Stomach (tissue), 9 donors: Measurements from ENCODE around the gene TENM4. TPM values are rescaled to one million over a fixed set of nuclear protein-coding genes. Genes with fewer than 3 reads are reported as not detected.

Experiments
- DNase-seq, 2 donors: peaks; one replicate each; pipeline versions ENCODE4 v3.0.0 to v3.0.0-alpha.2; 2013 to 2019
- H3K27ac ChIP-seq, 5 donors: fragments of 200-600 bp in 4 of 5; sonication (generic) in 4 of 5; one replicate each; pipeline ENCODE4 v1.5.1; 2013 to 2019; ENCODE audit warnings: mild to moderate bottlenecking in 1 of 5, moderate library complexity in 1 of 5
- H3K27me3 ChIP-seq, 3 donors: fragments of 200-600 bp; sonication (generic); one replicate each; pipeline ENCODE4 v1.5.1; 2017 to 2019; ENCODE audit warnings: mixed run types in 1 of 3
- H3K36me3 ChIP-seq, 4 donors: fragments of 200-600 bp; sonication (generic); 1 replicate in 3 of 4; 2 replicates in 1 of 4; pipeline ENCODE4 v1.5.1; 2016 to 2019
- H3K4me1 ChIP-seq, 4 donors: fragments of 200-600 bp; sonication (generic); one replicate each; pipeline ENCODE4 v1.5.1; 2016 to 2019
- H3K4me3 ChIP-seq, 4 donors: fragments of 200-600 bp; sonication (generic) in 3 of 4; one replicate each; pipeline ENCODE4 v1.5.1; 2016 to 2019; ENCODE audit warnings: mild to moderate bottlenecking in 1 of 4
- H3K9me3 ChIP-seq, 4 donors: fragments of 200-600 bp; sonication (generic); one replicate each; pipeline ENCODE4 v1.5.1; 2016 to 2019
- CTCF ChIP-seq, 7 experiments: fragments of 450-650 bp in 4 of 7; fragments of 200-600 bp in 3 of 7; sonication (generic) in 3 of 7; IDR thresholded peaks; one replicate each; pipeline ENCODE4 v1.5.1; 2016 to 2019; ENCODE audit warnings: antibody characterized with exemption in 7 of 7, control low read depth in 2 of 7, mild to moderate bottlenecking in 1 of 7
- EP300 ChIP-seq: sonication (generic); formaldehyde crosslinking; IDR thresholded peaks from one replicate; pipeline ENCODE4 v1.6.1; 2017; ENCODE audit warnings: antibody characterized with exemption
- POLR2A ChIP-seq, 4 donors: fragments of 450-650 bp; IDR thresholded peaks; one replicate each; pipeline ENCODE4 v1.6.1; 2016; ENCODE audit warnings: antibody characterized with exemption in 4 of 4, control low read depth in 2 of 4, mild to moderate bottlenecking in 1 of 4, moderate library complexity in 1 of 4
- POLR2AphosphoS5 ChIP-seq, 3 donors: sonication (generic); formaldehyde crosslinking; IDR thresholded peaks; one replicate each; pipeline ENCODE4 v1.6.1; 2016; ENCODE audit warnings: antibody characterized with exemption in 3 of 3
- WGBS, 5 donors: extraction: QIAGEN DNeasy Blood & Tissue Kit in 3 of 5; methylation state at CpG; one replicate each; pipeline versions ENCODE4 v1.1.5 to v1.1.7; 2013 to 2018; 5-methylcytosine and 5-hydroxymethylcytosine counted together
- intact Hi-C: fragments of 100-400 bp; cut with DNase I; formaldehyde crosslinking; loops from one replicate; pipeline ENCODE4 v1.15.1; 2023; ENCODE audit warnings: low total_unique reads
- polyA plus RNA-seq, 3 donors: library from polyadenylated mRNA; stranded (reverse); fragments of 200-250 nt; gene quantifications; one replicate each; pipeline ENCODE4 v1.2.3, GENCODE V29; 2013
- total RNA-seq, 5 donors: library from RNA; depleted of rRNA; stranded (reverse); fragments of >200 nt; gene quantifications; one replicate each; pipeline versions ENCODE4 v1.1.0 to v1.2.3, GENCODE V29; 2014 to 2016
- donor health status: healthy with polysubstance abuse.
- donor health status: Bipolar disorder and iron deficiency.
- donor health status: healthy.

The TENM4 gene
- total and polyA plus RNA-seq, 8 donors: 0.06 to 13.2 (median 0.87) TPM; not detected in 1

- no peaks in the 10 kb centered on the region for H3K36me3 ChIP-seq
- no peak overlapping the region for H3K27ac ChIP-seq
- intact Hi-C loops: no loop called here
- no peaks in the 10 kb centered on the region for H3K9me3 ChIP-seq
- no peak for DNase-seq
- no peaks in the 10 kb centered on the region for H3K4me1 ChIP-seq
- H3K27me3 ChIP-seq: peaks cover 0 to 4% (median 0%) of the 10 kb centered on the region in 3 donors
- no peak overlapping the region for H3K4me3 ChIP-seq
- TF ChIP-seq EP300 (no peak), POLR2A (IDR thresholded peaks at IDR 0.05) (no peak), CTCF (IDR thresholded peaks at IDR 0.05) (no peak), POLR2AphosphoS5 (IDR thresholded peaks at IDR 0.05) (no peak)
- 86 to 90% (median 87%) methylated on average over 10 of the region's 10 CpGs for WGBS, 5 donors
Measured at GRCh38 chr11:79221444-79222130, 219.2 kb downstream of the TENM4 start.

- Histone ChIP-seq H3K27ac (no peak overlapping the region), H3K36me3 (no peaks in the 10 kb centered on the region), H3K9me3 (no peaks in the 10 kb centered on the region), H3K4me3 (no peak overlapping the region), H3K4me1 (no peaks in the 10 kb centered on the region), H3K27me3 (peaks cover 0 to 4% (median 0%) of the 10 kb centered on the region in 3 donors)
- no peak for DNase-seq
- WGBS, 5 donors: 78 to 90% (median 86%) methylated on average over 3 of the region's 3 CpGs
- TF ChIP-seq POLR2AphosphoS5 (IDR thresholded peaks at IDR 0.05): no peak
- TF ChIP-seq POLR2A (IDR thresholded peaks at IDR 0.05): no peak
- no peak for TF ChIP-seq CTCF (IDR thresholded peaks at IDR 0.05)
- no peak for TF ChIP-seq EP300
- intact Hi-C loops: no loop called here
Measured at GRCh38 chr11:79220171-79220570, 220.7 kb downstream of the TENM4 start.

GRCh38 chr11:79219186-79220045 is 221.4 kb downstream of the TENM4 start:
- intact Hi-C loops: no loop called here
- no peaks in the 10 kb centered on the region for H3K27me3 ChIP-seq
- no peak for TF ChIP-seq CTCF (IDR thresholded peaks at IDR 0.05)
- no peak for TF ChIP-seq POLR2A (IDR thresholded peaks at IDR 0.05)
- TF ChIP-seq POLR2AphosphoS5 (IDR thresholded peaks at IDR 0.05): no peak
- TF ChIP-seq EP300: no peak
- no peaks in the 10 kb centered on the region for H3K36me3 ChIP-seq
- DNase-seq: no peak
- H3K27ac ChIP-seq: no peak overlapping the region
- 81 to 87% (median 83%) methylated on average over 6 of the region's 6 CpGs for WGBS, 5 donors
- no peaks in the 10 kb centered on the region for H3K9me3 ChIP-seq
- no peaks in the 10 kb centered on the region for H3K4me1 ChIP-seq
- no peak overlapping the region for H3K4me3 ChIP-seq

- Histone ChIP-seq H3K36me3 (no peaks in the 10 kb centered on the region), H3K27ac (no peak overlapping the region), H3K9me3 (no peaks in the 10 kb centered on the region), H3K27me3 (no peaks in the 10 kb centered on the region), H3K4me3 (no peak overlapping the region), H3K4me1 (no peaks in the 10 kb centered on the region)
- TF ChIP-seq POLR2A (IDR thresholded peaks at IDR 0.05) (no peak), EP300 (no peak), POLR2AphosphoS5 (IDR thresholded peaks at IDR 0.05) (no peak), CTCF (IDR thresholded peaks at IDR 0.05) (no peak)
- no peak for DNase-seq
- intact Hi-C loops: no loop called here
- 40 to 65% (median 62%) methylated on average over 6 of the region's 6 CpGs for WGBS, 5 donors
Measured at GRCh38 chr11:79212741-79213190, 228.1 kb downstream of the TENM4 start.
